ENCODE results near the gene NHERF2. TPM values are rescaled to one million over a fixed set of nuclear protein-coding genes. Genes with fewer than 3 reads are reported as not detected.

NHERF2 gene
- total and polyA plus RNA-seq, 9 of the 15 experiments (the other 6 are each of a cell fraction or from before 2014, with no cell fraction given), result 0.15 to 42.0 (median 12.5) TPM

- TF ChIP-seq REST (IDR thresholded peaks at IDR 0.05; ENCODE audit: borderline replicate concordance), result peak; percentile 89
- TF ChIP-seq REST (CRISPR knock-in tag; IDR thresholded peaks at IDR 0.05; ENCODE audit: low read depth), result no peak
- TF ChIP-seq EP400 (IDR thresholded peaks at IDR 0.05), result peak; percentile 32; the same call in 1 of the 2 replicates
- TF ChIP-seq RB1 (IDR thresholded peaks at IDR 0.05; ENCODE audit: low read depth), result peak; percentile 87
- peak; percentile 33; the same call in 1 of the 2 replicates for TF ChIP-seq JUND (IDR thresholded peaks at IDR 0.05; ENCODE audit: borderline replicate concordance, low read depth, low read length)
- no peak; the same call in 2 of the 3 replicates for TF ChIP-seq JUND (tag; IDR thresholded peaks at IDR 0.05; ENCODE audit: borderline replicate concordance, low read depth, low read length)
- peak; percentile 72 for TF ChIP-seq CREM (IDR thresholded peaks at IDR 0.05; ENCODE audit: low read depth)
- TF ChIP-seq ATF7 (IDR thresholded peaks at IDR 0.05), result peak; percentile 39
- TF ChIP-seq MTA3 (IDR thresholded peaks at IDR 0.05; ENCODE audit: borderline replicate concordance), result 0 out of 2 replicates have a peak, but pooled peaks have one; percentile 25
- TF ChIP-seq FOXP4 (CRISPR knock-in tag; IDR thresholded peaks at IDR 0.05; ENCODE audit: borderline replicate concordance), result 0 out of 2 replicates have a peak, but pooled peaks have one; percentile 70
- TF ChIP-seq RAD21 (CRISPR knock-in tag; conservative IDR thresholded peaks at IDR 0.05 in 1 of 2, IDR thresholded peaks at IDR 0.05 in 1 of 2), result peak; percentile 90 to 94
- peak; percentile 71; the same call in 1 of the 2 replicates for TF ChIP-seq GABPB1 (CRISPR knock-in tag; IDR thresholded peaks at IDR 0.05)
- 0 out of 4 replicates have a peak, but pooled peaks of 1 of the 2 experiments have one; percentile 16 for TF ChIP-seq TBL1XR1 (IDR thresholded peaks at IDR 0.05; ENCODE audit: low read length in 2 of 2)
- TF ChIP-seq TCF15 (CRISPR knock-in tag; IDR thresholded peaks at IDR 0.05), result no peak
- no peak for TF ChIP-seq PHF21A (IDR thresholded peaks at IDR 0.05; ENCODE audit: borderline replicate concordance, low read depth)
Observed at GRCh38 chr16:2023092-2024031, 3.3 kb upstream of the NHERF2 start (continued).

Measured in K562 (cell line).